GM18867 (cell line): Measurements from ENCODE around the gene ETV1.
"Not testable (repeated sequence)": the region's sequence is repeated elsewhere in the genome, so short reads cannot be mapped to it uniquely, and the experiment has no call there.

Source experiments
- ATAC-seq: cut with Tn5 transposase; IDR thresholded peaks from one replicate; pipeline ENCODE4 v1.9.1; 2021; ENCODE audit warnings: mild to moderate bottlenecking, moderate library complexity; ENCODE audit not compliant: unreplicated experiment

The ETV1 gene

DNA sequence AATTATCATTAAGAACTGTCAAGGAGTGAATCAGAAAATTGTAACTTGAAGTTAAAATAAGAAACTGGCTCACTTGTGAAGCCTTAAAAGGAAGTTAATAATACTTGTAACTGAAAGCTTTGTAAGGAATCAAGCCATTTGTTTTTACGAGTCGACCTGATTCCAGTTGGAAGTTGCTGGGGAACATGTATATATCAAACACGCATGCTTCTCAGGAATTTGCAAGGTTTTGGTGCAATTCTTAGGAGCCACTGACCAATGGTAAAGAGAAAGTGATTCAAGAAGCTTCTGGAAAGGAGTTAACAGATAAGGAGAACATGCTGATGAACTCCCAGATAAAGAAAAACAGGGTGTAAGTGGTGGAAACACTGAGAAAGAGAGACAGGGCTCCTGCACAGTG lies 56.4 kb downstream of the ETV1 start:
- ATAC-seq: no peak

DNA sequence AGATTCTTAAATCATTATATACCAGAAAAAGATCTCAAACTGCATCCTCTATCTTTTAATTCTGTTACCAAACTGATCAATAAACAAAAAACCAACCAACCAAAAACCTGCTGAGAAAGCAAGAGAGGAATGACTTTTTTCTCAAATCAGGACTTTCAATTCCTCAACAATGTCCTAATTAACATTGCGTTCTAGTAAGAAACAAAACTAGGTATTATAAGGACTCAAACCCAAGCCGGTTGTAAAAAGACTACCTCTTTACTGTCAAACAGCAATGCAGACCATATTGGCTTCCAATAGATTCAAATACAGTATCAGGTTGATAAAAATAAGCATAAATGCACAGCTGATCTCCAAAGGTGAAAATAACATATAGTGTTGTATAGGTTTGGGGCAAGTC lies 57.3 kb downstream of the ETV1 start:
- ATAC-seq: no peak

DNA sequence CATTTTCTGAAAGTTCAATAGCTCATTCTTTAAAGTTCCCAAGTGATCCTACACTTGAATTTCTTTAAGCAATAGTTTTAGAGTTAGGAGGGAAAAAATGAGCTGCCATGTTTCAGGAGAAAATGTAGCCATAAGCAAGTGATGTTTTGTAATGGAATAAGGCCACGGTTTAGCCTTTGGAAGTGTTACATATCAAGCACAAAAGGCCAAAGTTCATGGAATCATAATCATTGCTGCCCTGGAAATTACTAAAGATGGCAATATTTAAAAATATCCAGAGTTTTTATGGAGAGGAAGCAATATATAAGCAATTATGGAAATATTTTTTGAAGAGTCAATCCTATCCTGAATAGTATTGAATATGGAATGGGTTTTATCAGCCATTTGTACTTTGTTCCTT lies 68.4 kb downstream of the ETV1 start:
- ATAC-seq: no peak

DNA sequence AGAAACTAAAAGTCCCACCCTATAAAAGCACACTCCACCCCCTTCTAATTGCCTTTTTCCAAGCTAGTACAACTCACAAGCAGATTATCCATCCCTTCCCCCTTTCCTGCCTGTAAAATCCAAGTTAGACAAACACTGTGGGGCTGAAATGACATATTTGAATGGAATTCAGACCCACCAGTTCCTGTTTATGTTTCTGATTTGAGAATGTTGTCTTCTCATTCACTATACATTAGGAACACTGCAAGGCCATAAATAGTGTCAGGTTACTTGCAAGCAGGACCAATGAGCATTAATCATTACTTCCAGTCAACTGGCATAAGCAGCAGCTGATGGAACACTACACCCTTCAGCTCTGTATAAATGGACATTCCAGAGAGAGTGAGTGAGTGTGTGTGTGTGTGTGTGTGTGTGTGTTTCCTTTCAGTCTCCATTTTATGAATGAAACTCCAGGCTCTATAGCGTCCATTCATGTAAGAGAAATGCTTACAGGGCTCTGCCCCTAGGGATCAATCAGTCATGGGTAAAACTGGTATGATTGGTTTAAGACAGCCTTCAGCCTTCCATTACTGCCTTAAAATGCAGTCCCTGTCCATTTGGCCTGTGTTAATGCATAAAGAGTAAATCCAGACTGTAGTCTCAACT lies 69.3 kb downstream of the ETV1 start:
- no peak for ATAC-seq

- ATAC-seq: not testable (repeated sequence)
Observed at GRCh38 chr7:13918333-13918732, 71.1 kb downstream of the ETV1 start.

DNA sequence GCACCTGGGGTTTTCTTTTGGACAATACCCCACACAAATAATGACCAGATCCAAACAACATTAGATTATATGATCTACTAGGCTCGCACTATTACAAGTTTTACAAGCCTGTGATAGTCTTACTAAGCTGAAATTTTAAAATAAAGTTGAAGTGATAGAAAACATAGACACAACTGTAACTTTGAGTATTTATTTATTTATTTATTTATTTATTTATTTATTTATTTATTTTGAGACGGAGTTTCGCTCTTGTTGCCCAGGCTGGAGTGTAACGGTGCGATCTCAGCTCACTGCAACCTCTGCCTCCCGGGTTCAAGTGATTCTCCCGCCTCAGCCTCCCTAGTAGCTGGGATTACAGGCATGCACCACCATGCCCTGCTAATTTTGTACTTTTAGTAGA lies 72.4 kb downstream of the ETV1 start:
- ATAC-seq: not testable (repeated sequence)

DNA sequence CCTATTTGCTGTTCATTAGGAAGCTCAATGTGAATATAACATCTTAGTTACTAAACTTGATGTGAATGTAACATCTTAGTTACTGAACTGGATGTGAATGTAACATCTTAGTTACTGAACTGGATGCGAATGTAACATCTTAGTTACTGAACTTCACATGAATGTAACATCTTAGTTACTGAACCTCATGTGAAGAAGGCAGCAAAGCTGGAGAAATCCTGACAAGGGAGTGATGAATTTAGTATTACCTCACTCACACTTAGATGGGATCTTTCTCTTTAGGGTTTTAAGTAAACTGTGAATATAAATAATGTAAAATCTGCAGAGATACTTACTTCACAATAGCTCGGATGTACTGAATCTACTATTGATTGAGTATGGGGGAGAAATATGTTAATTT lies 73.6 kb downstream of the ETV1 start:
- ATAC-seq: no peak

DNA sequence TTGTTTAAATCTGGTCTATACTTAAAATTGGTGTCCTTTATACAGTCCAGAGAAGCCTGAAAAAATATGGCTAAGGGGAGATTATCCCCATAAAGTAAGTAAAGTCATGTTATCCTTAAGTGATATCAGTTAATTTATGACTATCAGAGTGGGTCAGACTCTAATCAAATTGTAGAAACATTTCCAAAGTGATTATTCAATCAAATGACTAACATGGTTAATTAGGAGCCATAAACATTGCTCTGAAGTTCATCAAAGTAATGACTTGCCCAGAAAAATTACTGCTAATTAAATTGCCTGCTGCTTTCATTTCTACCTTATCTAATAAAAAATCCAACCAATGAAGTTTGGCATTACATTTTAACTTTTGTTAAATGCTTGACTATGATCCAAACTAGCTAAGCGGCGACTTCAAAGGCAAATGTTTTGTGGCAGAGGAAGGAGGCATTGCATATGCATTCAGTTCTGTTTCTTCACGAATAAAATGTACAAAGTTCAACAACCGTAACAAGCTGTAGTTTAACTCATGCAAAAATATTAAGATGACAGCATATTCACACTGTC lies 76.7 kb downstream of the ETV1 start:
- ATAC-seq: no peak

DNA sequence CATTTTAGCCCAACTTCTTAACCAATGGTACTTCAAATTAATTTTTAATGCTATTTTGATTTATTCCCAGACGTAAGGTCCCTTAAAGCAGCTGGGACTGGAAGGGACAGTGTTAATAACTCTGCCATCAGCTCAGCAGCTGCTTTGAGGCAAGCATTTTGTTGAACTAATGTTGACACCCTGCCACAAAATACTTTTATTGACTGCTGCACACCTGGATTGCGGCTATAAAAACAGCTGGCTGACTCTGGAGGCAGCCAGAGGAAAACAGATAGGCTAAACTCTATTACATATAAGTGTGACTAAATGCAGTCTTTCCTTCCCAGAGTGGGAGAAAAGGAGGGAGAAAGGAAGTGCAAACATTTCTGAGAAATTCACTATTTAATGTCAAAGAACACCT lies 77.6 kb downstream of the ETV1 start:
- no peak for ATAC-seq

DNA sequence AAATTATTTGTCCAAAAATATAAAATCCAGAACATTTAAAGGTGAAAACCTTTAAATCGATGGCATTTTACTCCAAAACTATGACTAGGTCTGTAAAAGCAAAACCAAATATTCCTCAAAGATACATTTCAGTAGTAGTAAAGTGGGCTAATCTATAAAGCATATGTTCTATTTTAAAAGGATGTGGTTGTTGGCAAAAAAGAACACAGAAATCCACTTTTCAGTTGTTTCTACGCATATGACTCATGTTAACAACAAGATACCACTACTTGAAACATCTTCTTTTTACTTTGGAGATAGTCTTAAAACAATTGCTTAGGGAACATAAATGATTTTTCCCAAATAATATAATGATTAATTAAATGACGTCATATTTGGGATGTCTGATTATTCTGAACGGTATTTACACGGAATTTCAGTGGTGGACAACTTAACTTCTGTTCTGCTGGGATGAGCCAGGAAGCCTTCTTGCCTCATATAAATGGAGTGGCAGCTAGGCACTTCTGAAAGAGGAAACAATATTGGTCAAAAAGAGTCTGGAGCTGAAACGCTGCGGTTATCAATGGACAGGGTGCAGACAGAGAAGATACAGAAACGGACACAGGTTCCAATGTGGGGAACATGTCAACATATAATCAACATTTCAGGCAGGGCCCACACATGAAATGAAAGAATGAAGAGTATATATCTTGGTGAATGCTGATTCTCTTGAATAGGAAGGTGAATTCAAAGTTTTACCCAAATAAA lies 78.5 kb downstream of the ETV1 start:
- ATAC-seq: no peak

- no peak for ATAC-seq
Observed at GRCh38 chr7:13908667-13909397, 80.6 kb downstream of the ETV1 start.

- no peak for ATAC-seq
Observed at GRCh38 chr7:13907831-13908230, 81.6 kb downstream of the ETV1 start.

- no peak for ATAC-seq
Observed at GRCh38 chr7:13904689-13905088, 84.8 kb downstream of the ETV1 start.

GRCh38 chr7:13904007-13904406 lies 85.5 kb downstream of the ETV1 start:
- no peak for ATAC-seq

DNA sequence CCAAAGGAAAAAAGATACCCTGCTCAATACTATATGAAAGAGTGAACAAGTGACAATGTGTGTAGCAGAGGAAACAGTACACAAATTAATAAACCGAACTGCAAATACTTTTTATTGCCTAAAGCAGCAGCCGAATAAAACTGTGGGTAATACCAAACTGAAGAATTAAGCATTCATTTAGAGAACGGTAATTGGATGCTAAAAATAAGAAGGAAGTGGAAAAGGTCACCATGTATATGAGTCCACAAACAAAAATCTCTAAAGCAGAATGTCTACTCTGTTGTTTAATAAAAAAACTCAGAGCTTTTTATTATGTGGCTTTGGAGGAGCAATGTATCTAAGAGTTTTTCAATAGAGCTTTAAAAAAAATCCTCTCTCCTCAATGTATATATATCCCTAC lies 87.9 kb downstream of the ETV1 start:
- no peak for ATAC-seq

GRCh38 chr7:13898957-13899670 lies 90.4 kb downstream of the ETV1 start:
- no peak for ATAC-seq

DNA sequence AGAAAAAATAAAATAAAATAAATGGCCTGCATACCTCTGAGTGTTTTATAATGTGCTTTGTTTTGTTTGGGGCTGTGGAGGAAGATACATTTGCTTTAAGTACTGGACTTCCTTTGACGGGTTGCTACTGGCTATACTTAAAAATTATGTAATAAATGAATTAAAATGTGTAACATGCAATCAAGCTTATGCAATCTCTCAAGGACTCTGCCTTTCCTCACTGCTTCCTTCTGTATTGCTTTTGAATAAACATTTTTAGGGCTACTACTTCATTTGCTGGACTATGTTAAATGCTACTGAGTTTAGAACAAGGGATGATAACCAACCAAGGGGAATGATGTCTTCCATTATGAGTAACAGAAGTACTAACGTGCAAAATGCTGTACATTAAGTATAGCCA lies 91.6 kb downstream of the ETV1 start:
- ATAC-seq: no peak

- no peak for ATAC-seq
Observed at GRCh38 chr7:13894954-13895353, 94.5 kb downstream of the ETV1 start.

DNA sequence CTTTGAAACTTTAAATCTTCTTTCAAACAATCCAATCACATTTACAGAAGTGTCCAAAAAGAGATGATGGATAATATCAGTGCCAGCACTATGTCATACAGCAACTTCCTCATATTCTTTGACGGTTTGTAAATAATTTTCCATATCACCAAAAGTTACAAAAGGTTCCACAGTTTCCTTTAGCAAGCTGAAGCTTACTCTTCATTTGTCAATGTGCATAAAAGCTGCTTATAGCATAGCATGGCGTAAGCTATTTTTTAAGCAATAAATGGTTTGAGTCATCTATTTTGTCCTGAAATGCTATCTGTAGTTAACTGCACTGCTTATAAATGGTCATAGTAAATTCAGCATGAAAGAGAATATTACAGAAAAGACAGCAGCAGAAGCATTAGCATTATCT lies 95.1 kb downstream of the ETV1 start:
- ATAC-seq: no peak

DNA sequence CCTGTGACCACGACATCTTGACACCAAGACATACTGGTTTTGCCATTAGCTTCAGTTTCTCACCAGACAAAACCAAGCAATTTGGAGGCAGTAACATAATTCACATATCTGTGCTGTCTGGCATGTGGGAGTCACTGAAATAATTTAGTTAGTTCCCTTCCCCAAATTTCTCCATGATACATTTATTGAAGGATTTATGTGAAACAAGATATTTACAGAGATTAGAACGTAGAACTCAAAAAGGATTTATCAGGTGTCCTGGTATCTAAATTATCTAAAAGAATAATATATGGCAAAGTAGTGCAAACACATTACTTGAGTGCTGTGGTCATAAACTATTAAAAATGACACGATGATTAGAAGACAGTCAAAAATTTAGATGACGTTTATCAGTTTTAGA lies 98.7 kb downstream of the ETV1 start:
- ATAC-seq: no peak

GRCh38 chr7:13886356-13886755 lies 103.1 kb downstream of the ETV1 start:
- ATAC-seq: no peak
